Esophagus (tissue), 2 donors: ENCODE data around the gene TMEM239. TPM values are rescaled to one million over a fixed set of nuclear protein-coding genes. Genes with fewer than 3 reads are reported as not detected.

ENCODE experiments used
- H3K27ac ChIP-seq, 2 donors: one replicate each; pipeline ENCODE4 v1.5.1; 2013; ENCODE audit warnings: low read depth in 2 of 2, mild to moderate bottlenecking in 2 of 2, inconsistent platforms in 1 of 2, low read length in 1 of 2, moderate library complexity in 1 of 2
- H3K27me3 ChIP-seq, 2 donors: one replicate each; pipeline ENCODE4 v1.6.1; 2013; ENCODE audit warnings: low read length in 2 of 2, control low read depth in 1 of 2, mild to moderate bottlenecking in 1 of 2; ENCODE audit not compliant: insufficient read depth in 2 of 2, control insufficient read depth in 1 of 2
- H3K36me3 ChIP-seq, 2 donors: one replicate each; pipeline ENCODE4 v1.6.1; 2013; ENCODE audit warnings: low read length in 1 of 2; ENCODE audit not compliant: control insufficient read depth in 2 of 2, insufficient read depth in 2 of 2
- H3K4me1 ChIP-seq, 2 donors: one replicate each; pipeline ENCODE4 v1.6.1; 2013; ENCODE audit warnings: low read length in 1 of 2; ENCODE audit not compliant: control insufficient read depth in 2 of 2, insufficient read depth in 2 of 2
- H3K4me3 ChIP-seq, 2 donors: one replicate each; pipeline ENCODE4 v1.5.1; 2013; ENCODE audit warnings: low read length in 2 of 2, mild to moderate bottlenecking in 2 of 2, low read depth in 1 of 2, moderate library complexity in 1 of 2
- H3K9me3 ChIP-seq, 2 donors: one replicate each; pipeline ENCODE4 v1.6.1; 2013; ENCODE audit warnings: mild to moderate bottlenecking in 2 of 2, low read depth in 1 of 2, low read length in 1 of 2, moderate library complexity in 1 of 2; ENCODE audit not compliant: control insufficient read depth in 2 of 2, insufficient read depth in 1 of 2
- WGBS, 2 donors: extraction: QIAGEN DNeasy Blood & Tissue Kit; methylation state at CpG; one replicate each; pipeline ENCODE4 v1.1.7; 2013; 5-methylcytosine and 5-hydroxymethylcytosine counted together
- polyA plus RNA-seq, 2 donors: library from polyadenylated mRNA; stranded (reverse); fragments of 200-250 nt; gene quantifications; one replicate each; pipeline ENCODE4 v1.2.3, GENCODE V29; 2013
- donor health status: healthy with polysubstance abuse.
- donor health status: Bipolar disorder and iron deficiency.

TMEM239 gene
- polyA plus RNA-seq, 2 donors, result not detected

DNA sequence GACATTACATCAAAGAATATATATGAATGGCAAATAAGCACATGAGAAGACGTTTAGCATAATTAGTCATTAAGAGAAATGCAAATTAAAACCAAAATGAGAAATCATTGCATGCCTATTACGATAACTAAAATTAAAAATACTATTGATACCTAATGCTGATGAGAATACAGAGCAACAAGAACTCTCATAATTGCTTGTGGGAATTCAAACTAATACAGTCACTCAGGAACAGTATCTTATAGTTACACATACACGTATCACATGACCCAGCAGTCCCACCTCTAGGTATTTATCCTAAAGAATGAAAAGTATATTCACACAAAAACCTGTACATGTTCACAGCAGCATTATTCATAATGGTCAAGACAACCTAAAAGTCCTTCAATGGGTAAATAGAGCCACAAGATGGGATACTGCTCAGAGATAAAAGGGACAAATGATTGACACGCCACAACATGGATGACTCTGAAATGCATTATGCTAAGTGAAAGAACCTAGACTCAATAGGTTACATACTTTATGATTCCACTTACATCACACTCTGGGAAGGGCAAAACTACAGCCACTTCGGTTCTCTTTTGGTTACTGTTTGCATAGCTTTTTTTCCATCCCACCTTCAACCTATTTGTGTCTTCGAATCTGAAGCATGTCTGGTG lies 32.1 kb upstream of the TMEM239 start:
- Histone ChIP-seq H3K36me3 (no peaks in the 10 kb centered on the region), H3K27me3 (no peaks in the 10 kb centered on the region), H3K9me3 (no peaks in the 10 kb centered on the region), H3K27ac (no peak overlapping the region), H3K4me1 (no peaks in the 10 kb centered on the region), H3K4me3 (no peak overlapping the region)
- 78 to 85% methylated on average over 6 of the region's 6 CpGs for whole genome bisulfite sequencing, 2 donors

DNA sequence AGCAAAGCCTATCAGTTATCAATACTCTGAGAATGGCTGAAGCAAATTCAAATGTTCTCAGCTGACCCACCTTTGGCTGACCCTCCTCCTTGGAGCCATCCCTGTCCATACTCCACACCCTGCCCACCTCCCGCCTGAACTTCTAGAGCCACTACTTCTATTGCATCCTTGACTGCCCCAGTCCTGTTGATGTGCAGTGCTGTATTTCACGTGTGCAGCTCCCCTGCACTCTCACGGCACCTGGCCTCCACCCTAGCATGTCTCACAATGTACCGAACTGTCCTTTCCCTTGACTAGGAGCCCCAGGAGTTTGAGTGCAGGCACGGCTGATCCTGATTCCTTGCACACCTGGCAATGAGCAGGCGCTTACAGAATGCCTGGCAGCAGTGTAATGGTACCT lies 22.7 kb upstream of the TMEM239 start:
- 85 to 89% methylated on average over 6 of the region's 6 CpGs for WGBS, 2 donors
- H3K27ac ChIP-seq, result no peak overlapping the region
- peaks cover 0 to 2% of the 10 kb centered on the region in 2 donors for H3K4me1 ChIP-seq
- H3K4me3 ChIP-seq, result no peak overlapping the region
- no peaks in the 10 kb centered on the region for H3K27me3 ChIP-seq
- H3K36me3 ChIP-seq, result peaks cover 0 to 2% of the 10 kb centered on the region in 2 donors
- no peaks in the 10 kb centered on the region for H3K9me3 ChIP-seq

DNA sequence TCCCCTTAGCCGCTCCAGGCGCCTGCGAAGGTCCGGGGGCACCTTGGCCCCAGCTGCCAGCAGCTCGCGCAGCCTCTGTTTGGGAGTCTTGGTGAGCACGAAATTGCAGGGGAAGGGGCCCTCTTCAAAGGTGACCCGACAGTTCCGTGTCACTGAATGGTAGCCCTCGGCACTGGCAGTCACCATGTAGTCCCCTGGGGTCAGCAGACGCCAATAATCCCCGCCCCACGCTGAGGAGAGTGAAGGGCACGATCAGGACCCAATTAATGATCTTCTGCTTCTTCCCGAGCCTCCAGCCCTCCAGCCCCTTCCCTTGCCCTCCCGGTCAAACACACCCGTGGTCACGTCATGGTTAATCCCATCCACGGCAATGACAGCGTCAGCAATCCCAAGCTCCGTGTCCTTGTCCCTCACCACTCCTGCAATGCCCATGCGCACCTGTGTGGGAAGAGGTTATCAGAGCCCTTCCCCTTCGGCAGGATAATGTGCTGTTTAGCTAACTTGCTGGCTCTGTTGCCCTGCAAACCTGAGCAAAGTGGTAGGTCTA lies 21.9 kb upstream of the TMEM239 start:
- no peaks in the 10 kb centered on the region for H3K27me3 ChIP-seq
- no peak overlapping the region for H3K4me3 ChIP-seq
- H3K36me3 ChIP-seq, result peaks cover 0 to 2% of the 10 kb centered on the region in 2 donors
- no peak overlapping the region for H3K27ac ChIP-seq
- WGBS, 2 donors, result 88 to 90% methylated on average over 23 of the region's 23 CpGs
- no peaks in the 10 kb centered on the region for H3K9me3 ChIP-seq
- H3K4me1 ChIP-seq, result peaks cover 0 to 10% of the 10 kb centered on the region in 2 donors

DNA sequence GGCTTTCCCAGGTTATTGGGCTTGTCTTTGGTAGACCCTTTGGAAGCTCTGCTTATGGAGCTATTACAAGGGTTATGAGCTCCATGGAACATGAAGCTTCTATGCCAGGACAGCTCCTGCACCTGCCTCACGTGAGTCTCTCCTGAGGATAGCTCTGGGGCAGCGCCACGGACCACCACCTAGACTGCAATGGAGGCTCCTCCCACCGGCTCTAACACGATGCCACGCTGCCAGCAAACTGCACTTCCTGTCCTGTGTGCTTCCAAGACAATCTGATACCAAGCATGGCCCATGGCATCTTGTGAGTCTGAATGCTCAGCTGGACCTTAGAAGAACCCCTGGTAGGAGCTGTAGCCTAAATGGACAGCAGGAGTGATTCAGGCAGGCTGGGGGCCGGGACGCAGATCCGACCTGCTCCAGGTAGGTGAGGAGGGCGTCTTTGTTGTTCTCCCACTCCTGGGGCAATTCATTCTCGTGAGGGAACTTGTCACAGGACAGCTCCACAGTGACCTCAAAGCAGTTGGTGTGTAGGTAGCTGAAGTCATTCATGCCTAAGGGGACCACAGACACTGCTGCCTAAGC lies 21.2 kb upstream of the TMEM239 start:
- H3K27me3 ChIP-seq, result no peaks in the 10 kb centered on the region
- H3K9me3 ChIP-seq, result no peaks in the 10 kb centered on the region
- no peak overlapping the region for H3K4me3 ChIP-seq
- WGBS, 2 donors, result 78 to 86% methylated on average over 11 of the region's 11 CpGs
- no peak overlapping the region for H3K27ac ChIP-seq
- H3K4me1 ChIP-seq, result peaks cover 2 to 17% of the 10 kb centered on the region in 2 donors
- H3K36me3 ChIP-seq, result peaks cover 0 to 2% of the 10 kb centered on the region in 2 donors

DNA sequence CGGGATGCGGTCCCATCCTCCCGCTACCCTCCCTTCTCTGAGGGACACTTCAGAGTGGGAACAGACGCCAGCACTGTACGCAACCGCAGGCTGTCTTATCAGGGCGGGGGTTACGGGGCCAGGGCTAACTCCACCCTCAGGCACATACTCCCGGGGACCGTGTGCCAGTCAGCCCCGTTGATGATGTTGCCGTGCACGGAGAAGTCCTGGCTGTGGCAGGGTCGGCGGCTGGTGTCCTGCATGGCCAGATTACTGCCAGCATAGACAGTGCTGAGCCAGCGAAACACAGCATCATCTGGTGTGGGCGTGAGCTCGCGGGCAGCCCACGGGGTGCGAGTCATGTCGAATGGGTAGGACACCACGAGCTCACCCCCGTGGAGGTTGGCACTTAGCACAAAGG lies 20.7 kb upstream of the TMEM239 start:
- no peak overlapping the region for H3K4me3 ChIP-seq
- peaks cover 0 to 2% of the 10 kb centered on the region in 2 donors for H3K36me3 ChIP-seq
- peaks cover 5 to 21% of the 10 kb centered on the region in 2 donors for H3K4me1 ChIP-seq
- H3K27ac ChIP-seq, result no peak overlapping the region
- no peaks in the 10 kb centered on the region for H3K9me3 ChIP-seq
- H3K27me3 ChIP-seq, result no peaks in the 10 kb centered on the region
- 85% methylated on average over 24 of the region's 24 CpGs for WGBS, 2 donors

DNA sequence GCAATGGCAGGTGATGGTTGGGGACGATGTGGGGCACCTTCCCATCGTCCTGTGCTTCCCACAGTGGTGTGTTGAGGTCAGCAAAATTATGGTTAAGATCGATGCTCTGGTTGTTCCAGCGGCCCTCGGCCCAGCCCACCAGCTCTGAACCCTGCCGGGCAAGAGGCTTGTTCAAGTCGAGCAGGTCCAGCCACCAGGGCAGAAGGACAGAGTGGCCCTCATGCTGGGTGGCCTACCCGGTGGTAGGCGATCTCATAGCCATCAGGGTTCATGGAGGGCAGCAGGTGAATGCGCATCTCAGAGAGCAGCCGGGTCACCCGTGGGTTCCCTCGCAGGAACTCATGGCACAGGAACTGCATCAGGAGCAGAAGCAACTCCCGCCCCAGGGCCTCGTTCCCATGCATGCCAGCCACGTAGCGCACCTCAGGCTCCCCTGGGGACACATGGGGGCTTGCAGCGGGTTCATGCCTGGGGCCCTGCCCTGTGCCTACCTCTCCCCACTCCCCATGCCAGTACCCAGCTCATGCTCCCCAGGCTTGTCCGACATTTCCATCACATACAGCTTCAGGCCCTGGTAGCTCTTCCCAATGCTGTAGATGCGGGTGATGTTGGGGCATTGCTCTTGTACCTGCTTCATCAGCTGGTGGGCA lies 20.0 kb upstream of the TMEM239 start:
- Histone ChIP-seq H3K27me3 (peaks cover 0 to 3% of the 10 kb centered on the region in 2 donors), H3K4me3 (no peak overlapping the region), H3K27ac (no peak overlapping the region), H3K36me3 (peaks cover 0 to 2% of the 10 kb centered on the region in 2 donors), H3K4me1 (peaks cover 5 to 21% of the 10 kb centered on the region in 2 donors), H3K9me3 (no peaks in the 10 kb centered on the region)
- 93 to 94% methylated on average over 18 to 20 of the region's 20 CpGs for WGBS, 2 donors

DNA sequence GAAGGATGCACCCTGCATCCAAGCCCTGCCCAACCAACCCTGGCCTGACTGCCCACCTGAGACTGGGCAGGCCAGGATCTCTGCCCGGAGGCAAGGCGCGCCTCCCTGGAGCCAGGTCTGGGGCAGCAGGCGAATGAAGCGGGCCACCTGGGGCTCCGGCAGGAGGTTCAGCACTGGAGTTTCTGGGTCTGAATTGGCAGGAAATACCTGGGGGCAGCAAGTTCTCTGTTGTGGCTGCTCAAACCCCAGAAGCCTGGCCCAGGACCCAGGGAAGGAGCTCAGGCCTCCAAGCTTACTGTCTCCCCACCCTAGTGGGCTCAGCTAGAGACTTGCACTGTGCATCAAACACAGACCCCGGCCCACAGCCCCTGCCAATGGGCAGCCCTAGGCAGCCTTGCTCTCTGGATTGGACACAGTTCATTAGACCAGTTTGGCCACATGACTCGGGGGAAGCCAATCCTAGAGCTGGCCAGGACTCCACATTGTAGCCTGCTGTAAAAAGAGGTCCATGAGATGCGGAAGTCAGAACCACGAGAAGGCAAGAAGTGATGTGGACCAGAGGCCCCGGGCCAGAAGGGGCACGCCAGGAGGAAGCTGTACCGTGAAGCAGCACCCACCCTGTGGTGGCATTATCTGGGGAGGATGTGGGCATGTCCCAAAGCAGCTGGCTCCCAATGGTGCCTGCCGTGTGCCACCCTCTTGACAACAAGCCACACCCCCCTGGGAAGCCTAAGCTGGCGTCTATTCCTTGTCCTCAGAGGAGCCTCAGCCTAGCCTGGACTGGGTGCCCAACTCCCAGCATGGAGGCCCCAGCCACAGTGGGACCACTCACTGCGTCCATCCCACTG lies 18.8 kb upstream of the TMEM239 start:
- Histone ChIP-seq H3K27me3 (peaks cover 0 to 3% of the 10 kb centered on the region in 2 donors), H3K9me3 (no peaks in the 10 kb centered on the region), H3K4me3 (no peak overlapping the region), H3K27ac (no peak overlapping the region), H3K4me1 (peaks cover 5 to 21% of the 10 kb centered on the region in 2 donors), H3K36me3 (peaks cover 0 to 2% of the 10 kb centered on the region in 2 donors)
- WGBS, 2 donors, result 78 to 80% methylated on average over 16 of the region's 16 CpGs

DNA sequence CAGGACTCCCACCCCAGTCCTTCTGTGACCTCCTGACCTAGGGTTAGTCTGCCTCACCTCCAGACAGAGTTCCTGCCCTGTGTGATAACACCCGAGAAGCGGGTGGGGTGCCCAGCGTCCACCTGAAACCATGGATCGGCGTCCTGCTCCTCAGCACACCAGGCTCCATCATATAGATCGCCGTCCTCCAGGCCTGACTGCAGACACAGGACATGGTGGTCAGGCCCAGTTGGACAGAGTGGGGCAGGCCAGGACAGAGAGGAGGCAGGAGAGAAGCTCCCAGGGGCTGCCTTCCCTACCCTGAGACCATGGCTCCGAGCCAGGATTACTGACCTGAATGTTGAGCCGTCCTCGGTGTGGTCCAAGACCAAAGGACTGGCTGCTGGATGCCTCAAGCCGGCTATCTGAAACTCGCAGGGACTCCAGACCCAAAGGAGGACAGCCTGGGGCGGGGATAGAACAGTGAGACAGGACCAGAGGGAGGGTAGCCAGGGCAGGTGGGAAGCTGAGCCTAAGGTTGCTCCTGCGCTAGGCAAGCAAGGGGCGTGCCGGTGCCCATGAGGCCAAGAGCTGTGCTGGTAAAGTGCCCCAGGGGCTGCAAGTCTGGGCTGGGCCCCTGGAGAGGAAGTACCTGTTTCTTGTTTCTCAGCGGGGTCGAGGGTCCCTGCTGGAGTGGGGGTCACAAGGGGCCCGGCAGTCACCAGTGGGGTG lies 17.9 kb upstream of the TMEM239 start:
- Histone ChIP-seq H3K27me3 (peaks cover 0 to 3% of the 10 kb centered on the region in 2 donors), H3K4me3 (no peak overlapping the region), H3K36me3 (peaks cover 0 to 2% of the 10 kb centered on the region in 2 donors), H3K4me1 (peaks cover 5 to 21% of the 10 kb centered on the region in 2 donors), H3K27ac (no peak overlapping the region), H3K9me3 (no peaks in the 10 kb centered on the region)
- 67 to 76% methylated on average over 19 of the region's 19 CpGs for WGBS, 2 donors
